H9 (cell line): ENCODE measurements around the gene BPIFB4. TPM values are rescaled to one million over a fixed set of nuclear protein-coding genes. Genes with fewer than 3 reads are reported as not detected.

Experiments used
- DNase-seq: peaks from one replicate; pipeline ENCODE4 v3.0.0-alpha.2; 2017
- H2AFZ ChIP-seq: one replicate; pipeline ENCODE4 v1.6.1; 2013; ENCODE audit warnings: mild to moderate bottlenecking, low read length, control low read depth, moderate library complexity
- H2AK5ac ChIP-seq: 2 replicates; pipeline ENCODE4 v1.6.1; 2013; ENCODE audit warnings: low read length, control low read depth, mixed read lengths; ENCODE audit not compliant: insufficient read length
- H2BK120ac ChIP-seq: one replicate; pipeline ENCODE4 v1.6.1; 2013; ENCODE audit warnings: low read depth, mild to moderate bottlenecking, low read length, control low read depth, inconsistent platforms; ENCODE audit not compliant: poor library complexity, severe bottlenecking
- H2BK12ac ChIP-seq: 2 replicates; pipeline ENCODE4 v1.6.1; 2013; ENCODE audit warnings: low read length, control low read depth, mixed read lengths, low read depth; ENCODE audit not compliant: insufficient read length
- H2BK15ac ChIP-seq: 2 replicates; pipeline ENCODE4 v1.6.1; 2013; ENCODE audit warnings: low read depth, low read length, control low read depth
- H2BK20ac ChIP-seq: one replicate; pipeline ENCODE4 v1.6.1; 2013; ENCODE audit warnings: low read depth, mild to moderate bottlenecking, low read length, control low read depth, inconsistent platforms; ENCODE audit not compliant: poor library complexity, severe bottlenecking
- H2BK5ac ChIP-seq: 2 replicates; pipeline ENCODE4 v1.6.1; 2013; ENCODE audit warnings: low read length, control low read depth, mixed read lengths; ENCODE audit not compliant: insufficient read length
- H3K14ac ChIP-seq: 2 replicates; pipeline ENCODE4 v1.6.1; 2013; ENCODE audit warnings: low read length, control low read depth; ENCODE audit not compliant: insufficient read depth
- H3K18ac ChIP-seq: 2 replicates; pipeline ENCODE4 v1.6.1; 2013; ENCODE audit warnings: low read depth, mild to moderate bottlenecking, mixed read lengths, low read length, control low read depth; ENCODE audit not compliant: insufficient read length
- H3K23ac ChIP-seq: 2 replicates; pipeline ENCODE4 v1.6.1; 2013; ENCODE audit warnings: low read length, control low read depth, mixed read lengths, low read depth; ENCODE audit not compliant: insufficient read length
- H3K23me2 ChIP-seq: 2 replicates; pipeline ENCODE4 v1.6.1; 2013; ENCODE audit warnings: low read depth, mild to moderate bottlenecking, mixed read lengths, low read length, control low read depth; ENCODE audit not compliant: insufficient read length, poor library complexity, severe bottlenecking
- H3K27ac ChIP-seq: 2 replicates; pipeline ENCODE4 v1.5.1; 2013; ENCODE audit warnings: low read length, control low read depth, mixed read lengths, low read depth; ENCODE audit not compliant: insufficient read length
- H3K27me3 ChIP-seq: 2 replicates; pipeline ENCODE4 v1.6.1; 2013; ENCODE audit warnings: low read length, control low read depth, inconsistent platforms; ENCODE audit not compliant: insufficient read depth
- H3K4ac ChIP-seq: 2 replicates; pipeline ENCODE4 v1.6.1; 2013; ENCODE audit warnings: low read depth, mild to moderate bottlenecking, control low read depth, inconsistent platforms, low read length, moderate library complexity
- H3K4me1 ChIP-seq: 2 replicates; pipeline ENCODE4 v1.6.1; 2013; ENCODE audit warnings: low read length, control low read depth, inconsistent platforms; ENCODE audit not compliant: insufficient read depth
- H3K4me2 ChIP-seq: 2 replicates; pipeline ENCODE4 v1.6.1; 2013; ENCODE audit warnings: low read length, control low read depth, mixed read lengths; ENCODE audit not compliant: insufficient read length, insufficient read depth
- H3K56ac ChIP-seq: 2 replicates; pipeline ENCODE4 v1.6.1; 2013; ENCODE audit warnings: low read depth, mild to moderate bottlenecking, mixed read lengths, low read length, control low read depth; ENCODE audit not compliant: insufficient read length
- H3K79me1 ChIP-seq: 2 replicates; pipeline ENCODE4 v1.6.1; 2013; ENCODE audit warnings: low read depth, mild to moderate bottlenecking, moderate library complexity, low read length, control low read depth, inconsistent platforms; ENCODE audit not compliant: insufficient read depth, poor library complexity, severe bottlenecking
- H3K79me2 ChIP-seq: 2 replicates; pipeline ENCODE4 v1.6.1; 2013; ENCODE audit warnings: low read length, control low read depth, inconsistent platforms; ENCODE audit not compliant: insufficient read depth
- H3K9ac ChIP-seq: 2 replicates; pipeline ENCODE4 v1.6.1; 2013; ENCODE audit warnings: low read length, control low read depth, mixed read lengths; ENCODE audit not compliant: insufficient read length; ENCODE audit errors: extremely low read depth
- H3K9me3 ChIP-seq: one replicate; pipeline ENCODE4 v1.6.1; 2013; ENCODE audit warnings: low read depth, low read length, inconsistent platforms; ENCODE audit not compliant: control insufficient read depth
- H3T11ph ChIP-seq: one replicate; pipeline ENCODE4 v1.6.1; 2013; ENCODE audit warnings: mild to moderate bottlenecking, low read length, control low read depth, inconsistent platforms
- H4K20me1 ChIP-seq: one replicate; pipeline ENCODE4 v1.6.1; 2013; ENCODE audit not compliant: control insufficient read depth, insufficient read length, insufficient read depth
- H4K5ac ChIP-seq: 2 replicates; pipeline ENCODE4 v1.6.1; 2013; ENCODE audit warnings: low read depth, mild to moderate bottlenecking, mixed read lengths, low read length, control low read depth; ENCODE audit not compliant: insufficient read length
- H4K8ac ChIP-seq: replicated peaks from 2 replicates; pipeline ENCODE4 v1.6.1; 2013; ENCODE audit warnings: low read length, control low read depth, mixed read lengths, low read depth; ENCODE audit not compliant: insufficient read length
- H4K91ac ChIP-seq: 2 replicates; pipeline ENCODE4 v1.6.1; 2013; ENCODE audit warnings: low read depth, mild to moderate bottlenecking, moderate library complexity, mixed read lengths, low read length, control low read depth; ENCODE audit not compliant: insufficient read length
- H3K27ac Mint-ChIP-seq, 3 experiments: 2 replicates in 2 of 3; 3 replicates in 1 of 3; pipeline ENCODE4 v1.8.0; 2020 to 2021; ENCODE audit warnings: mixed read lengths in 3 of 3, mild to moderate bottlenecking in 1 of 3, moderate library complexity in 1 of 3
- H3K27me3 Mint-ChIP-seq: 2 replicates; pipeline ENCODE4 v1.8.0; 2021; ENCODE audit warnings: low read depth, mild to moderate bottlenecking, moderate library complexity, mixed read lengths
- H3K36me3 Mint-ChIP-seq, 3 experiments: 2 replicates in 2 of 3; 3 replicates in 1 of 3; pipeline ENCODE4 v1.8.0; 2020 to 2021; ENCODE audit warnings: low read depth in 3 of 3, mixed read lengths in 3 of 3; ENCODE audit not compliant: insufficient read depth in 1 of 3
- H3K4me1 Mint-ChIP-seq, 2 experiments: 2 replicates each; pipeline ENCODE4 v1.8.0; 2020; ENCODE audit warnings: mixed read lengths in 2 of 2
- H3K4me3 Mint-ChIP-seq, 2 experiments: 2 replicates in 1 of 2; 3 replicates in 1 of 2; pipeline ENCODE4 v1.8.0; 2020 to 2021; ENCODE audit warnings: mild to moderate bottlenecking in 2 of 2, mixed read lengths in 2 of 2, moderate library complexity in 1 of 2
- H3K9me3 Mint-ChIP-seq, 2 experiments: 2 replicates in 1 of 2; 3 replicates in 1 of 2; pipeline ENCODE4 v1.8.0; 2020; ENCODE audit warnings: mild to moderate bottlenecking in 2 of 2, mixed read lengths in 2 of 2, moderate library complexity in 1 of 2
- WGBS: extraction: QIAGEN DNeasy Blood & Tissue Kit; methylation state at CpG from one replicate; pipeline ENCODE4 v1.1.7; 2013; ENCODE audit warnings: missing lambda C conversion rate, low lambda C conversion rate, mixed read lengths; ENCODE audit not compliant: insufficient read length; ENCODE audit errors: extremely low coverage; 5-methylcytosine and 5-hydroxymethylcytosine counted together
- total RNA-seq: library from RNA; stranded (reverse); gene quantifications from 2 replicates; pipeline ENCODE4 v1.2.1, GENCODE V29; 2021
- TF ChIP-seq, protein P1 (sequence below): fragments of 200-600 bp; sonication (generic); conservative IDR thresholded peaks from 3 replicates; pipeline ENCODE4 v1.8.0; 2021; ENCODE audit warnings: antibody characterized with exemption, mild to moderate bottlenecking

BPIFB4 gene
- total RNA-seq, 1 experiment from 2014 or later, result not detected

DNA sequence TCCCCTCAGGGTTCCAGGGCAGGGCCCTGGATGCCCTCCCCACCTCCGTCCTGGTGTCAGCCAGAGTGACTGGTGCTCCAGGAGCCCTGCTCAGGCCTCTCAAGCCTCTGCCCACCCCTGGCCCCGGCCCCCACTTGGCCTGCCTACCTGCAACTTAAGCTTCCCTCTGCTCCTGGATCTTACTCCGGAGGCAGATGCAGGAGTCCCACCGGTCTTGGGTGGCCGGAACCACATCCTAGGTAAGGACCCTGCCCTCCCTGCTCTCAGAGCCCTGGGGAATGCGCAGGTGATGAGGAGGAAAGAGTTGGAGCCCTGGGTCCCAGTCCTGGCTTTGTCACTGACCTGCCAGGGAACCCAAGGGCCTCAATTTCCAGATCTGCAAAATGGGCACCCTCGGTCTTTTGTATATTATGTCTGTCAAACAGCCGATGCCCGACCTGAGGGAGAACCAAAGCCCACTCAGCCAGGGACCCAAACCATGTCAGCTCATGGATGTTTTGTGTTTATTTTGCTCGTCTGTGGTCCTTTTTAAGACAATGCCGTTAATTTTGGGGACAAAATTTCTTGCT, 54.0 kb downstream of the BPIFB4 start:
- Histone ChIP-seq H3K14ac (no peak overlapping the region), H3K23me2 (no peaks in the 10 kb centered on the region), H4K20me1 (no peaks in the 10 kb centered on the region), H3K79me2 (no peaks in the 10 kb centered on the region), H2BK20ac (no peak overlapping the region), H3K9me3 (no peaks in the 10 kb centered on the region), H3K27me3 (no peaks in the 10 kb centered on the region), H3K4me2 (no peak overlapping the region), H2BK5ac (no peak overlapping the region), H3K9ac (no peak overlapping the region), H4K8ac (no peak overlapping the region), H3K23ac (no peak overlapping the region), H3K27ac (no peak overlapping the region), H4K91ac (no peak overlapping the region), H2BK120ac (no peak overlapping the region), H3T11ph (no peak overlapping the region), H3K18ac (no peak overlapping the region), H3K56ac (no peak overlapping the region), H2BK15ac (no peak overlapping the region), H3K79me1 (no peaks in the 10 kb centered on the region), H3K4ac (no peak overlapping the region), H2AFZ (no peak overlapping the region), H2AK5ac (no peak overlapping the region), H3K4me1 (no peaks in the 10 kb centered on the region), H2BK12ac (no peak overlapping the region), H4K5ac (no peak overlapping the region)
- Mint-ChIP-seq H3K27me3 (peaks cover 12% of the 10 kb centered on the region), H3K27ac (peak overlapping the region in 1 of 3 experiments; percentile 31; a peak in 1 of 7 replicates), H3K4me3 (no peak overlapping the region), H3K4me1 (peaks cover 7 to 10% of the 10 kb centered on the region in 2 experiments), H3K36me3 (no peaks in the 10 kb centered on the region; a peak in 1 of 7 replicates), H3K9me3 (peaks cover 3 to 6% of the 10 kb centered on the region in 2 experiments; a peak in 2 of 5 replicates)
- WGBS, result no CpG with 5 or more reads among the region's 11 CpGs
- DNase-seq, result no peak
- TF ChIP-seq, protein P1, sequence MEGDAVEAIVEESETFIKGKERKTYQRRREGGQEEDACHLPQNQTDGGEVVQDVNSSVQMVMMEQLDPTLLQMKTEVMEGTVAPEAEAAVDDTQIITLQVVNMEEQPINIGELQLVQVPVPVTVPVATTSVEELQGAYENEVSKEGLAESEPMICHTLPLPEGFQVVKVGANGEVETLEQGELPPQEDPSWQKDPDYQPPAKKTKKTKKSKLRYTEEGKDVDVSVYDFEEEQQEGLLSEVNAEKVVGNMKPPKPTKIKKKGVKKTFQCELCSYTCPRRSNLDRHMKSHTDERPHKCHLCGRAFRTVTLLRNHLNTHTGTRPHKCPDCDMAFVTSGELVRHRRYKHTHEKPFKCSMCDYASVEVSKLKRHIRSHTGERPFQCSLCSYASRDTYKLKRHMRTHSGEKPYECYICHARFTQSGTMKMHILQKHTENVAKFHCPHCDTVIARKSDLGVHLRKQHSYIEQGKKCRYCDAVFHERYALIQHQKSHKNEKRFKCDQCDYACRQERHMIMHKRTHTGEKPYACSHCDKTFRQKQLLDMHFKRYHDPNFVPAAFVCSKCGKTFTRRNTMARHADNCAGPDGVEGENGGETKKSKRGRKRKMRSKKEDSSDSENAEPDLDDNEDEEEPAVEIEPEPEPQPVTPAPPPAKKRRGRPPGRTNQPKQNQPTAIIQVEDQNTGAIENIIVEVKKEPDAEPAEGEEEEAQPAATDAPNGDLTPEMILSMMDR, result no peak
